OCI-LY1 (cell line): ENCODE data around the gene BTBD6.
A peak's percentile ranks its signal among the peaks of the same experiment; 100 is the strongest.
"Not testable (repeated sequence)": the region's sequence is repeated elsewhere in the genome, so short reads cannot be mapped to it uniquely, and the experiment has no call there.

Experiments used
- H2AFZ ChIP-seq: fragments of 200-600 bp; sonication (generic), shearing (Covaris generic); 2 replicates; pipeline ENCODE4 v1.6.0; 2014; ENCODE audit warnings: antibody characterized with exemption, mild to moderate bottlenecking, low read length
- H3F3A ChIP-seq: fragments of 200-600 bp; sonication (generic), shearing (Covaris generic); 2 replicates; pipeline ENCODE4 v1.6.0; 2014; ENCODE audit warnings: mild to moderate bottlenecking, antibody characterized with exemption, low read length, moderate library complexity; ENCODE audit not compliant: insufficient read depth
- H3K27ac ChIP-seq: fragments of 200-600 bp; sonication (generic); 2 replicates; pipeline ENCODE4 v1.5.1; 2014; ENCODE audit warnings: low read length, mixed run types, mild to moderate bottlenecking, low read depth; ENCODE audit not compliant: poor library complexity, severe bottlenecking
- H3K27me3 ChIP-seq: fragments of 200-600 bp; sonication (generic); 2 replicates; pipeline ENCODE4 v1.6.0; 2014; ENCODE audit warnings: antibody characterized with exemption, mild to moderate bottlenecking, low read length, moderate library complexity; ENCODE audit not compliant: insufficient read depth
- H3K36me3 ChIP-seq: fragments of 200-600 bp; sonication (generic); 2 replicates; pipeline ENCODE4 v1.6.1; 2014; ENCODE audit warnings: mild to moderate bottlenecking, antibody characterized with exemption, low read length, moderate library complexity, mixed read lengths; ENCODE audit not compliant: insufficient read depth
- H3K4me1 ChIP-seq: fragments of 200-600 bp; sonication (generic); 2 replicates; pipeline ENCODE4 v1.5.1; 2014; ENCODE audit warnings: mild to moderate bottlenecking, low read length, moderate library complexity; ENCODE audit not compliant: insufficient read depth, severe bottlenecking
- H3K4me2 ChIP-seq: fragments of 200-600 bp; sonication (generic), shearing (Covaris generic); 2 replicates; pipeline ENCODE4 v1.6.1; 2014; ENCODE audit warnings: low read length
- H3K4me3 ChIP-seq: fragments of 200-600 bp; sonication (generic); 2 replicates; pipeline ENCODE4 v1.5.1; 2014; ENCODE audit warnings: low read length, low read depth, mild to moderate bottlenecking, mixed read lengths; ENCODE audit not compliant: poor library complexity, severe bottlenecking
- H3K79me2 ChIP-seq: fragments of 200-600 bp; shearing (Covaris generic); 2 replicates; pipeline ENCODE4 v1.6.1; 2016; ENCODE audit warnings: mixed run types, low read length, mixed read lengths; ENCODE audit not compliant: insufficient read depth
- H3K9ac ChIP-seq: fragments of 200-600 bp; sonication (generic), shearing (Covaris generic); 2 replicates; pipeline ENCODE4 v1.6.1; 2014; ENCODE audit warnings: mild to moderate bottlenecking, low read length, mixed read lengths
- H3K9me2 ChIP-seq: fragments of 200-600 bp; sonication (generic), shearing (Covaris generic); 2 replicates; pipeline ENCODE4 v1.6.1; 2014; ENCODE audit warnings: low read depth, mild to moderate bottlenecking, low read length, mixed read lengths
- H3K9me3 ChIP-seq: fragments of 200-600 bp; shearing (Covaris generic); 2 replicates; pipeline ENCODE4 v1.6.1; 2014; ENCODE audit warnings: low read length, mixed read lengths
- H4K20me1 ChIP-seq: fragments of 200-600 bp; sonication (generic), shearing (Covaris generic); 2 replicates; pipeline ENCODE4 v1.6.0; 2016; ENCODE audit warnings: mild to moderate bottlenecking, low read length; ENCODE audit not compliant: insufficient read depth
- CTCF ChIP-seq: fragments of 200-600 bp; sonication (generic), shearing (Covaris generic); IDR thresholded peaks from 2 replicates; pipeline ENCODE4 v1.5.1; 2017; ENCODE audit warnings: mild to moderate bottlenecking, antibody characterized with exemption, low read length, moderate library complexity, mixed read lengths
- EZH2 ChIP-seq: fragments of 200-600 bp; sonication (generic), shearing (Covaris generic); IDR thresholded peaks from 2 replicates; pipeline ENCODE4 v1.8.0; 2017; ENCODE audit warnings: borderline replicate concordance, mixed run types, mild to moderate bottlenecking, antibody characterized with exemption, low read length, moderate library complexity, mixed read lengths

BTBD6 gene

GRCh38 chr14:105290621-105291346, 42.5 kb downstream of the BTBD6 start:
- no peaks in the 10 kb centered on the region for H3K79me2 ChIP-seq
- H3K27me3 ChIP-seq: peaks cover 8% of the 10 kb centered on the region
- H3K4me1 ChIP-seq: peaks cover 11% of the 10 kb centered on the region
- H3K36me3 ChIP-seq: no peaks in the 10 kb centered on the region
- no peak overlapping the region for H3K4me2 ChIP-seq
- no peaks in the 10 kb centered on the region for H3K9me3 ChIP-seq
- H3K9ac ChIP-seq: no peak overlapping the region
- H3F3A ChIP-seq: no peaks in the 10 kb centered on the region
- no peak overlapping the region for H3K4me3 ChIP-seq
- no peak overlapping the region for H3K27ac ChIP-seq
- H3K9me2 ChIP-seq: no peaks in the 10 kb centered on the region
- TF ChIP-seq EZH2 (no peak), CTCF (no peak)
- H2AFZ ChIP-seq: no peak overlapping the region
- H4K20me1 ChIP-seq: 0 out of 2 replicates have a peak, but pooled peaks cover 4% of the 10 kb centered on the region

- Histone ChIP-seq H3K9me2 (no peaks in the 10 kb centered on the region), H4K20me1 (0 out of 2 replicates have a peak, but pooled peaks cover 4% of the 10 kb centered on the region), H3K36me3 (no peaks in the 10 kb centered on the region), H3K27me3 (peaks cover 8% of the 10 kb centered on the region), H3K79me2 (no peaks in the 10 kb centered on the region), H3K9me3 (no peaks in the 10 kb centered on the region), H3K4me1 (peaks cover 11% of the 10 kb centered on the region), H3F3A (no peaks in the 10 kb centered on the region), H2AFZ (no peak overlapping the region), H3K27ac (no peak overlapping the region), H3K4me3 (no peak overlapping the region), H3K9ac (no peak overlapping the region), H3K4me2 (no peak overlapping the region)
- no peak for TF ChIP-seq EZH2
- TF ChIP-seq CTCF: no peak
Measured at GRCh38 chr14:105292826-105293711, 44.7 kb downstream of the BTBD6 start.

GRCh38 chr14:105294142-105294597, 45.8 kb downstream of the BTBD6 start:
- Histone ChIP-seq H3K9me2 (no peaks in the 10 kb centered on the region), H3K4me2 (0 out of 2 replicates have a peak overlapping the region, but pooled peaks have one; percentile 2), H3K9ac (no peak overlapping the region), H3K36me3 (no peaks in the 10 kb centered on the region; the same call in 1 of the 2 replicates), H3K27ac (no peak overlapping the region), H3F3A (no peaks in the 10 kb centered on the region), H3K4me1 (peaks cover 11% of the 10 kb centered on the region), H3K79me2 (no peaks in the 10 kb centered on the region), H3K9me3 (no peaks in the 10 kb centered on the region), H4K20me1 (0 out of 2 replicates have a peak, but pooled peaks cover 4% of the 10 kb centered on the region), H3K27me3 (peaks cover 8% of the 10 kb centered on the region), H2AFZ (no peak overlapping the region), H3K4me3 (no peak overlapping the region)
- TF ChIP-seq CTCF (no peak), EZH2 (no peak)

GRCh38 chr14:105297311-105297710, 49.0 kb downstream of the BTBD6 start:
- not testable (repeated sequence) for H3K36me3 ChIP-seq, H3K9me2 ChIP-seq, H2AFZ ChIP-seq, H3K4me2 ChIP-seq, H3K4me3 ChIP-seq, H3K9me3 ChIP-seq, H3K79me2 ChIP-seq, H3K27ac ChIP-seq, H3F3A ChIP-seq, H4K20me1 ChIP-seq, H3K9ac ChIP-seq
- H3K4me1 ChIP-seq: peaks cover 24% of the 10 kb centered on the region
- peaks cover 11% of the 10 kb centered on the region for H3K27me3 ChIP-seq
